GM18951 (cell line): ENCODE results near the gene ARMC6.

Source experiments
- POLR2A ChIP-seq: IDR thresholded peaks from 4 replicates; pipeline ENCODE4 v1.6.1; 2011; ENCODE audit warnings: mild to moderate bottlenecking; ENCODE audit not compliant: insufficient read length, insufficient read depth; ENCODE audit errors: extremely low read depth
- in situ Hi-C: fragments of 300-500 bp; cut with MboI; formaldehyde crosslinking; loops from one replicate; pipeline ENCODE4 v1.12.0; 2022; ENCODE audit warnings: low sequenced_read_pairs, mixed read lengths, inconsistent platforms; ENCODE audit not compliant: unreplicated experiment

The ARMC6 gene

DNA sequence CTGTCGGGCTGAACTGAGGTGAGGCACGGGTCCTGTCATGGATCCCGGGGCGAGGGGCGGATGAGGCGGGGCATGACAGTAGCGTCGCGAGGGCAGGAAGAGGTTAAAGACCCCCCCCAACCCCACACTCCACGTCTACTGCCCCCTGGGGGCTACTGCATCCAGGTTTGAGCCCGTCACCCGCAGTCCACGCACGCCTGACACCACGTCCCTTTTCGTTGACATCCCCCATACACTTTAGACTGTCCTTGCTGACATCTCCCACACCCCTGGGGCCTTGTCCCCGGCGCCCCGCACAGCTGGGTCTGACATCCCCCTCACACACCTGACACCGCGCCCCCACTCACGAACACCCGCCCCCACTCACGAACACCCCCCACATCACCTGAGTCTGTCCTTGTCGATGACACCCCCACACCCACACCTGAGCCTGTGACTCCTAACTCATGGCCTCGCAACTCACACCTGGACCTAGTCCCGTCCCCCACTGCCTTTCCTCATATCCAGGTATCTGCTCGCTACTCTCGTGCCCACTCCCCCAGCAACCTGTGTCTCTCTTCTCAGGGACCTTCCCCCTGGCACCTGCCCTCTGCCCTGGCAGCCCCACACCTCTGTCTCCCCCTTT, 30.8 kb downstream of the ARMC6 start:
- in situ Hi-C loops, result no loop called here
- TF ChIP-seq POLR2A, result no peak

DNA sequence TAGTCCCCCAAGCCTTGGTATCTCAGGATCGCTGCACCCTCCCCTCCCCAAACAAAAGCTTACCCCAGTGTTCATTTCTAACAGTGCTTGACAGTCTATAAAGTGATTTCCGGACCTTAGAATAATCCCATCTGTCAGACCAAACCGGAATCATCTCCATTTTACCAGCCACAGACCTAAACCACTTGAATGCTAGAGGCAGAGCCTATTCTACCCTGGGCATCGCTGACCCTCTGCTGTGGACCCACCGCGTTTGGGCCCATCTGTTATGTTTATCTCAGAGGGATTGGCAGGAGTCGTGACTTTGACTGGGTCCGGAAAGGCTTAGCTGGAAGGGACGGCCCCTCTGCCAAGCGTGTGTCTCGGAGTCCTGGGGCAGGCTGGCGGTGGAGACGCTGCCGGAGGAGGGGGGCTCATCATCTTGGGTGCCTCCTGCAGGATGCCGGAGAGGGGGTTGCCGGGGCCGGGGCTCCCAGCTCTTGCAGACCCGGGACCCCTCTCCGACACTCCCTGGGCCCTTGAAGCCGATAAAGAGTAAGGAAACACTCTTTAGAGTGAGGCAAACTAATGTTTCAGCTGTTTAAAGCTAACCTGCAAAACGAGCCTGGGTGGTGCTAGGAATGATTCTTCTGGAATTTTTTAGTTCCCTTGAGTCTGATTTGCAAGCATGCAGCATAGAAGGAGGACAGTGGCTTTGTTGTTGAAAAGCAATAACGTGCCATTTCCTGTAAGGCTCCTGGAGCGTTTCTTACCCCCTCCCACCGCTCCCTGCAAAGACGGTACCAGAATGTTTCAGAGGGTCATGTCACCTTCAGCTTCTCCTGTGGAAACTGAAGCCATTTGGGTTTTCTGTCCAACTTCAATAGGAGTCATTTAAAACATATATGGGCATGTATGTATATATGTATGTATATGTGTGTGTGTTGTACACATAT, 31.7 kb downstream of the ARMC6 start:
- in situ Hi-C loops, result no loop called here
- no peak for TF ChIP-seq POLR2A

DNA sequence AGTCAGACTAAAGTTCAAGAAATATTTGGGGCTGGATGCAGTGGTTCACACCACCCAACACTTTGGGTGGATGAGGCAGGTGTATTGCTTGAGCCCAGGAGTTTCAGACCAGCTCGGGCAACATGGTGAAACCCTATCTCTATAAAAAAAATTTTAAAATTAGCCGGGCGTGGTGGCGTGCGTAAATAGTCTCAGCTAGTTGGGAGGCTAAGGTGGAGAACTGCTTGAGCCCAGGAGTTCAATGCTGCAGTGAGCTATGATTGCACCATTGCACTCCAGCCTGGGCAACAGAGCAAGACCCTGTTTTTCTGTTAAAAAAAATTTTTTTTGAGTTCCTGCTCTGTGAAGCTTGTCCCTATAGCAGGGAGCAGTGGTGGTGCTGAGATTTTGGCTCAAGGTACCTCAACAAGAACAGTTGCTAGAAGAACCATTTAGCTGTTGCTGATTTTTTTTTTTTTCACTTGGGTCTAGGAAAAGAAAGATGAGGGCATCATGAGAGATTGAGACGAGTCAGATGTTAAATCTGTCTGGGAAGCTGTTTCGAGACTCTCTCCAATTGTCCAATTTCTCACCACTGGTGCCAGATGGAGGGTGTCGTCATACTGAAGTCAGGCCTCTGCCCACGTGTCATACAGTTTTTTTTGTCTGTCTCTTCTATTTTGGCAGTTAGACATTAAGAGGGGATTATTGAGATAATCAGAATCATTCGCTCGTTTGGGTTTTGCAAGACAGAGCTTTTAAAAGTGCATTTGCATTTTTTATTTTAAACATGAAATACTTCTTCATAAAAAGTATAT, 34.1 kb downstream of the ARMC6 start:
- TF ChIP-seq POLR2A, result no peak
- in situ Hi-C loops, result no loop called here

- no peak for TF ChIP-seq POLR2A
- in situ Hi-C loops, result no loop called here
Measured at GRCh38 chr19:19068659-19069654, 35.6 kb downstream of the ARMC6 start.

GRCh38 chr19:19071897-19072296, 38.5 kb downstream of the ARMC6 start:
- TF ChIP-seq POLR2A, result no peak
- in situ Hi-C loops, result no loop called here

- no peak for TF ChIP-seq POLR2A
Measured at GRCh38 chr19:19074196-19074882, 40.9 kb downstream of the ARMC6 start.

GRCh38 chr19:19075126-19075525, 41.7 kb downstream of the ARMC6 start:
- in situ Hi-C loops, result no loop called here
- no peak for TF ChIP-seq POLR2A

More at GRCh38 chr19:19074196-19074882, 40.9 kb downstream of the ARMC6 start:
- in situ Hi-C loops, result no loop called here

DNA sequence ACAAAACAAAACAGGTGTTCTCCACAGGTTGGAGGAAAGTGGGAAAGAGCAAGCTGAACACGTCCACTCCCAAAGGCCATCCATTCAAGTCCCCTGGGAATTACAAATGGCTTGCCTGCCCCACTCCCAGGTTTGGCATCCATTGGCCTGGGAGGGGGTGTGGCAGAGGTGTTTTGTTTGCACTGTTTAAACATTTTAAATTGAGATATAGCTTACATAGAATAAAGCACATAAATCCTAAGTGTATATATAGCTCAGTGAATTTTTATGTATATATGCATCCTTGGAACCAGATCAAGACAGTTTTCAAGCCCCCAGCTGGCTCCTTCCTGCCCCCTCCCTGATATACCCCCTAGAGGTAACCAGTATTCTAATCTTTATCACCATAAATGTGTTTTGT, 43.1 kb downstream of the ARMC6 start:
- TF ChIP-seq POLR2A, result no peak
- in situ Hi-C loops, result no loop called here

GRCh38 chr19:19077103-19077502, 43.7 kb downstream of the ARMC6 start:
- TF ChIP-seq POLR2A, result no peak
- in situ Hi-C loops, result no loop called here

GRCh38 chr19:19078801-19079200, 45.4 kb downstream of the ARMC6 start:
- in situ Hi-C loops, result no loop called here
- no peak for TF ChIP-seq POLR2A

DNA sequence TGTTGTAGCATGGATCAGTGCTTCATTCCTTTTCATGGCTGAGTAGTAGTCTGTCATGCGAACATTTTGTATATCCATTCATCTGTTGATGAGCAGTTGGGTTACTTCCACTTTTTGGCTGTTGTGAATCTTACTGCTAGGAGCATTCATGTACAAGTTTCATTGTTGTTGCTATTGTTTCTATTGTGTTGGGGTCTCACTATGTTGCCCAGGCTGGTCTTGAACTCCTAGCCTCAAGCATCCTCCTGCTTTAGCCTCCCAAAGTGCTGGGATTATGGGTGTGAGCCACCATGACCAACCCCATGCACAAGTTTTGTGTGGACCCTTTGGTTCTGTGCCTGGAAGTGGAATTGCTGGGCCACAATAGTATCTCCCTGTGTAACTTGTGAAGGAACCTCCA, 46.2 kb downstream of the ARMC6 start:
- TF ChIP-seq POLR2A, result no peak
- in situ Hi-C loops, result no loop called here
